OCI-LY1 (cell line): ENCODE results near the gene RFK.

Experiments used
- EZH2 ChIP-seq: fragments of 200-600 bp; sonication (generic), shearing (Covaris generic); IDR thresholded peaks from 2 replicates; pipeline ENCODE4 v1.8.0; 2017; ENCODE audit warnings: borderline replicate concordance, mixed run types, mild to moderate bottlenecking, antibody characterized with exemption, low read length, moderate library complexity, mixed read lengths
- TF ChIP-seq, protein P1 (sequence below): fragments of 200-600 bp; sonication (generic), shearing (Covaris generic); IDR thresholded peaks from 2 replicates; pipeline ENCODE4 v1.5.1; 2017; ENCODE audit warnings: mild to moderate bottlenecking, antibody characterized with exemption, low read length, moderate library complexity, mixed read lengths

DNA sequence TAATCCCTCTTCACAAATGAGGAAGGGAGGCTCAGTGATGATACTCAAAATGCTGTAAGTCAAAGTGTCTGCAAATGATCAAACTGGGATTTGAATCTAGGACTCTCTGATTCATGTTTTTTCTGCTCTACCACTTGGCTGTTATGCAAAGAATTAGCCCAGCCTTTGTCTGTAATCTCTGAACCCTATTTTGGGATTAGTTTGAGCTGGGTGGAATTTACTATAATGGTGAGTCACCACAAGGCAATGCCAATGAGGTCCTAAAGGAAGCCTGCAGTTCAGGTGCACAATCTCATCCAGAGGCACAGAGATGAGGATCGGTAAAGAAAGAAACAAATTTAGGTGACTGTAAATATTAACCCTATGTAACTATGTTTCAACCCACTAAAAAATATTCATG is 29.2 kb downstream of the RFK start:
- TF ChIP-seq, protein P1, sequence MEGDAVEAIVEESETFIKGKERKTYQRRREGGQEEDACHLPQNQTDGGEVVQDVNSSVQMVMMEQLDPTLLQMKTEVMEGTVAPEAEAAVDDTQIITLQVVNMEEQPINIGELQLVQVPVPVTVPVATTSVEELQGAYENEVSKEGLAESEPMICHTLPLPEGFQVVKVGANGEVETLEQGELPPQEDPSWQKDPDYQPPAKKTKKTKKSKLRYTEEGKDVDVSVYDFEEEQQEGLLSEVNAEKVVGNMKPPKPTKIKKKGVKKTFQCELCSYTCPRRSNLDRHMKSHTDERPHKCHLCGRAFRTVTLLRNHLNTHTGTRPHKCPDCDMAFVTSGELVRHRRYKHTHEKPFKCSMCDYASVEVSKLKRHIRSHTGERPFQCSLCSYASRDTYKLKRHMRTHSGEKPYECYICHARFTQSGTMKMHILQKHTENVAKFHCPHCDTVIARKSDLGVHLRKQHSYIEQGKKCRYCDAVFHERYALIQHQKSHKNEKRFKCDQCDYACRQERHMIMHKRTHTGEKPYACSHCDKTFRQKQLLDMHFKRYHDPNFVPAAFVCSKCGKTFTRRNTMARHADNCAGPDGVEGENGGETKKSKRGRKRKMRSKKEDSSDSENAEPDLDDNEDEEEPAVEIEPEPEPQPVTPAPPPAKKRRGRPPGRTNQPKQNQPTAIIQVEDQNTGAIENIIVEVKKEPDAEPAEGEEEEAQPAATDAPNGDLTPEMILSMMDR, result no peak
- no peak for TF ChIP-seq EZH2
